Body of pancreas (tissue), 4 donors: ENCODE results near the gene RIC1.

Experiments
- CTCF ChIP-seq, 7 experiments: fragments of 450-650 bp in 4 of 7; fragments of 200-600 bp in 3 of 7; sonication (generic) in 3 of 7; IDR thresholded peaks; one replicate each; pipeline ENCODE4 v1.5.1; 2016 to 2019; ENCODE audit warnings: antibody characterized with exemption in 7 of 7
- POLR2A ChIP-seq, 3 donors: fragments of 450-650 bp; IDR thresholded peaks; one replicate each; pipeline ENCODE4 v1.6.1; 2016; ENCODE audit warnings: antibody characterized with exemption in 3 of 3, mild to moderate bottlenecking in 2 of 3

- TF ChIP-seq POLR2A (IDR thresholded peaks at IDR 0.05): no peak
- no peak for TF ChIP-seq CTCF (IDR thresholded peaks at IDR 0.05)
Measured at GRCh38 chr9:5749306-5749705, 120.4 kb downstream of the RIC1 start.
